Parathyroid adenoma (tissue), 2 donors: Measurements from ENCODE around the gene PYY.

Source experiments
- H2AFZ ChIP-seq: fragments of 300-600 bp; sonication (generic); one replicate; pipeline ENCODE4 v1.7.0; 2017; ENCODE audit warnings: antibody characterized with exemption, mild to moderate bottlenecking
- H3K27ac ChIP-seq: fragments of 300-600 bp; sonication (generic); one replicate; pipeline ENCODE4 v1.7.0; 2017
- H3K27me3 ChIP-seq: fragments of 300-600 bp; sonication (generic); one replicate; pipeline ENCODE4 v1.7.0; 2017; ENCODE audit warnings: low read length; ENCODE audit not compliant: control insufficient read depth, insufficient read depth
- H3K36me3 ChIP-seq: fragments of 300-600 bp; sonication (generic); one replicate; pipeline ENCODE4 v1.7.0; 2017; ENCODE audit warnings: low read length; ENCODE audit not compliant: control insufficient read depth, insufficient read depth
- H3K4me1 ChIP-seq: fragments of 300-600 bp; sonication (generic); one replicate; pipeline ENCODE4 v1.7.0; 2017; ENCODE audit warnings: control low read depth
- H3K4me2 ChIP-seq: fragments of 300-600 bp; sonication (generic); one replicate; pipeline ENCODE4 v1.7.0; 2017; ENCODE audit warnings: low read length
- H3K4me3 ChIP-seq: fragments of 300-600 bp; sonication (generic); one replicate; pipeline ENCODE4 v1.7.0; 2017; ENCODE audit warnings: low read depth, low read length
- H3K79me2 ChIP-seq: fragments of 300-600 bp; sonication (generic); one replicate; pipeline ENCODE4 v1.7.0; 2017; ENCODE audit warnings: control low read depth
- H3K9ac ChIP-seq: fragments of 300-600 bp; sonication (generic); one replicate; pipeline ENCODE4 v1.7.0; 2017; ENCODE audit warnings: mild to moderate bottlenecking
- H3K9me3 ChIP-seq: fragments of 300-600 bp; sonication (generic); one replicate; pipeline ENCODE4 v1.7.0; 2017; ENCODE audit warnings: low read length; ENCODE audit not compliant: control insufficient read depth
- TF ChIP-seq, protein P1 (sequence below): fragments of 300-600 bp; sonication (generic); IDR thresholded peaks from one replicate; pipeline ENCODE4 v1.7.0; 2017; ENCODE audit warnings: antibody characterized with exemption, mild to moderate bottlenecking
- donor health status: primary hyperparathyroidism.

The PYY gene

DNA sequence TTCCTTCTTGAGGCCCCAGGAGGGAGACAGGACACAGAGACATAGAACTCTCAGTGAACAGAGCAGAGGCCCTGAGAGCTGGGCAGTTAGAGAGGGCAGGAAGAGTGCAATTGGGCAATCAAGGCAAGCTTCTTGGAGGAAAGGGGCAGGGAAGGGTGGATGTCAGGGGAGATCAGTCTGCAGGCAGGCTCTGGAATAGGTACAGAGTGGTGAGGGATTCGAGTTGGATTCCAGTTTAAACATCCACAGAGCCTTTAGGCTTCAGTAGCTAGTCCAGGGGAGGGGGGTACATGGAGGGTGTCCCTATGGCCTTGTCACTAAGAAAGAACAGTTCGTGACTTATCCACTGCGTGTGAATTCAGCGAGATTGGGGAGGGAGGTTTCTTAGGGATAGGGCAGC lies 2.0 kb downstream of the PYY start:
- H3K9me3 ChIP-seq = no peaks in the 10 kb centered on the region
- no peaks in the 10 kb centered on the region for H3K27me3 ChIP-seq

DNA sequence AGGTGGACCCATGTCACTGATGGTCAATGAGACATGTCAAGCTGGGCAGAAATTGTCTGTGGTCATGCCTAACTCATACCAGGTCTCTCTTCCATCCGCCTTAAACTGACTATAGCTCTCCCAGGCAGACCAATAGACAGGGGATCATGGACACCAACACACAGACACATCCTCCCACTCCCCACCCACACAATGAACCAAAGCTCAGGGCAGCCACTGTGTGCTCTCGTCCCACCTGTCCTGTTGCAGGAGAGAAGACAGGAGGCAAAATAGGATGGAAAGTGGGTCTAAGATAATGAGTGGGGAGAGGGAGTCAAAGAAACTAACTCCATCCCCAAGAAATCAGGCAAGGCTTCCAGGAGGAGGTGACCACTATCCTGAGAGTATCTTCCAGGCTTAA lies 3.2 kb downstream of the PYY start:
- TF ChIP-seq, protein P1, sequence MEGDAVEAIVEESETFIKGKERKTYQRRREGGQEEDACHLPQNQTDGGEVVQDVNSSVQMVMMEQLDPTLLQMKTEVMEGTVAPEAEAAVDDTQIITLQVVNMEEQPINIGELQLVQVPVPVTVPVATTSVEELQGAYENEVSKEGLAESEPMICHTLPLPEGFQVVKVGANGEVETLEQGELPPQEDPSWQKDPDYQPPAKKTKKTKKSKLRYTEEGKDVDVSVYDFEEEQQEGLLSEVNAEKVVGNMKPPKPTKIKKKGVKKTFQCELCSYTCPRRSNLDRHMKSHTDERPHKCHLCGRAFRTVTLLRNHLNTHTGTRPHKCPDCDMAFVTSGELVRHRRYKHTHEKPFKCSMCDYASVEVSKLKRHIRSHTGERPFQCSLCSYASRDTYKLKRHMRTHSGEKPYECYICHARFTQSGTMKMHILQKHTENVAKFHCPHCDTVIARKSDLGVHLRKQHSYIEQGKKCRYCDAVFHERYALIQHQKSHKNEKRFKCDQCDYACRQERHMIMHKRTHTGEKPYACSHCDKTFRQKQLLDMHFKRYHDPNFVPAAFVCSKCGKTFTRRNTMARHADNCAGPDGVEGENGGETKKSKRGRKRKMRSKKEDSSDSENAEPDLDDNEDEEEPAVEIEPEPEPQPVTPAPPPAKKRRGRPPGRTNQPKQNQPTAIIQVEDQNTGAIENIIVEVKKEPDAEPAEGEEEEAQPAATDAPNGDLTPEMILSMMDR = no peak
- Histone ChIP-seq H3K9ac (no peak overlapping the region), H3K36me3 (no peaks in the 10 kb centered on the region), H3K4me2 (no peak overlapping the region), H3K4me1 (peaks cover 44% of the 10 kb centered on the region), H3K4me3 (no peak overlapping the region), H3K27me3 (no peaks in the 10 kb centered on the region), H2AFZ (no peak overlapping the region), H3K27ac (no peak overlapping the region), H3K9me3 (no peaks in the 10 kb centered on the region), H3K79me2 (no peaks in the 10 kb centered on the region)

More for the DNA sequence above, 2.0 kb downstream of the PYY start:
- no peak overlapping the region for H3K27ac ChIP-seq
- no peak overlapping the region for H3K4me3 ChIP-seq
- no peak overlapping the region for H3K4me2 ChIP-seq
- H3K9ac ChIP-seq = no peak overlapping the region
- no peaks in the 10 kb centered on the region for H3K79me2 ChIP-seq
- H3K36me3 ChIP-seq = no peaks in the 10 kb centered on the region
- TF ChIP-seq, protein P1 = no peak
- no peak overlapping the region for H2AFZ ChIP-seq
- peaks cover 32% of the 10 kb centered on the region for H3K4me1 ChIP-seq

DNA sequence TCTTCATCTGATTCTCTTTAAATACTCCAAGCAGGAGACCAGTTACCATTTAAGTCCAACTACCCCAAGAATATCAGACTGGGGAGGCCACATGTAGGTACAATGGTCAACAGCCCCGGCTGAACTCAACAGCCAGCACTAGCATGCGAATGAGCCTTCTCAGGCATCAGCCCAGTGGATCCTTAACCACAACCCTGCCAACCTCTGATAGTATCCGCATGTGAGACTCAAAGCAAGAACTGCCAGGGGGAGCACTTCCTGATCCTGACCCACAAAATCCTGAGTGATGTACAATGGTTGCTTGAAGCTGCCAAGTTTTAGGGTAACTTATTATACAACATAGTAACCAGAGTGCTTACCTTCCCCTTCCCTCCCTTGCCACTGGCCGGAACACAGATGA lies 4.0 kb downstream of the PYY start:
- no peak overlapping the region for H3K4me3 ChIP-seq
- no peak overlapping the region for H3K9ac ChIP-seq
- no peak overlapping the region for H3K4me2 ChIP-seq
- H3K36me3 ChIP-seq = no peaks in the 10 kb centered on the region
- no peaks in the 10 kb centered on the region for H3K9me3 ChIP-seq
- peaks cover 48% of the 10 kb centered on the region for H3K4me1 ChIP-seq
- H2AFZ ChIP-seq = peak overlapping the region; percentile 36
- H3K27ac ChIP-seq = peak overlapping the region; percentile 21
- H3K27me3 ChIP-seq = no peaks in the 10 kb centered on the region
- TF ChIP-seq, protein P1 = no peak
- no peaks in the 10 kb centered on the region for H3K79me2 ChIP-seq

DNA sequence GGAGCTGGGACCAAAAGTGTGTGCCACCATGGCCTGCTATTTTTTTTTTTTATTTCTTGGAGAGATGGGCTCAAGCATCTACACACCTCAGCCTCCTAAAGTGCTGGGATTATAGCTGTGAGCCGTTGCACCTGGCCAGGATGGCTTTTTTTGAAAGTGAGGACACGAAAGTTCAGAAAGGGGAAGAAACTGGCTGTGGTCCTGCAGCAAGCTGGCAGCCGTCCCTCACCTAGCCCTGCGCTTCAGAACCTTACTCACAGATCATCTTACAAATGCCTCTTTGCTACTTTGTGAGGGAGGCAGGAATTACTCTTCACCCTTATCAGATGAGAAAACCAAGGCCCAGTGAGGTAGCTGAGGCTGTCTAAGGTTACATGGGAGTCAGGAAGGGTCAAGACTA lies 7.0 kb downstream of the PYY start:
- peak overlapping the region; percentile 65 for H2AFZ ChIP-seq
- peak overlapping the region; percentile 96 for H3K27ac ChIP-seq
- TF ChIP-seq, protein P1 = no peak
- H3K79me2 ChIP-seq = peaks cover 3% of the 10 kb centered on the region
- no peaks in the 10 kb centered on the region for H3K27me3 ChIP-seq
- no peaks in the 10 kb centered on the region for H3K9me3 ChIP-seq
- no peak overlapping the region for H3K4me2 ChIP-seq
- H3K4me1 ChIP-seq = peaks cover 59% of the 10 kb centered on the region
- peak overlapping the region; percentile 11 for H3K4me3 ChIP-seq
- no peak overlapping the region for H3K9ac ChIP-seq
- no peaks in the 10 kb centered on the region for H3K36me3 ChIP-seq

DNA sequence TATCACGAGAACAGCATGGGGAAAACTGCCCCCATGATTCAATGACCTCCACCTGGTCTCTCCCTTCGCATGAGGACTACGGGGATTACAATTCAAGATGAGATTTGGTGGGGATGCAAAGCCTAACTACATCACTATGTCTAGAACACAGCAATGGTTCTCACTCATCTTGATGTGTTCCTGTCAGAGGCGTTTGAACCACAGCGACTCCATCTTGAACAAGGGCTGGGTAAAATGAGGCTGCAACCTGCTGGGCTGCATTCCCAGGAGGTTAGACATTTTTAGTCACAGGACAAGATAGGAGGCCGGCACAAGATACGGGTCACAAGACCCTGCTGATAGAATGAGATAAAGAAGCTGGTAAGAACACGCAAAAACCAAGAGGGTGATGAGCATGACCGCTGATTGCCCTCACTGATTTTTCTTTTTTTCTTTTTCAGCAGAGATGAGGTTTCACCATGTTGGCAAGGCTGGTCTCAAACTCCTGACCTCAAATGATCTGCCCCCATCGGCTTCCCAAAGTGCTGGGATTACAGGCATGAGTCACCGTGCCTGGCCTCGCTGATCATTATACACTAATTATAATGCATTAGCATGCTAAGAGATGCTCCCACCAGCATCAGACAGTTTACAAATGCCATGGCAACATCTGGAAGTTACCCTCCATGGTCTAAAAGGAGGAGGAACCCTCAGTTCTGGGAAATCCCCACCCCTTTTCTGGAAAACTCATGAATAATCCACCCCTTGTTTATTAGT lies 8.5 kb downstream of the PYY start:
- peak overlapping the region; percentile 27 for H3K4me2 ChIP-seq

More for the DNA sequence above, 8.5 kb downstream of the PYY start:
- no peak overlapping the region for H3K4me3 ChIP-seq
- H3K9me3 ChIP-seq = no peaks in the 10 kb centered on the region
- H2AFZ ChIP-seq = no peak overlapping the region
- H3K27me3 ChIP-seq = no peaks in the 10 kb centered on the region
- TF ChIP-seq, protein P1 = no peak
- H3K27ac ChIP-seq = peak overlapping the region; percentile 96
- no peaks in the 10 kb centered on the region for H3K36me3 ChIP-seq
- no peak overlapping the region for H3K9ac ChIP-seq
- H3K4me1 ChIP-seq = peaks cover 68% of the 10 kb centered on the region
- H3K79me2 ChIP-seq = peaks cover 3% of the 10 kb centered on the region
